SK-N-SH (cell line): ENCODE measurements around the gene ENTR1. TPM values are rescaled to one million over a fixed set of nuclear protein-coding genes. Genes with fewer than 3 reads are reported as not detected.

Experiments used
- CTCF ChIA-PET: fragments of 300-600, 350-600 bp; formaldehyde crosslinking; extraction: SDS; loops from one replicate; lab custom pipeline; 2021; lab: Yijun Ruan, JAX
- POLR2A ChIA-PET: fragments of 350-600 bp; sonication (Branson Sonifier 250); formaldehyde crosslinking; extraction: SDS; loops from one replicate; lab custom pipeline; 2020; ENCODE audit warnings: antibody characterized with exemption, inconsistent platforms; lab: Yijun Ruan, JAX
- DNase-seq: peaks from one replicate; pipeline ENCODE4 v3.0.0; 2012
- H2AFZ ChIP-seq: fragments of 200-600 bp; sonication (generic); 2 replicates; pipeline ENCODE4 v1.8.1; 2016; ENCODE audit warnings: antibody characterized with exemption, mild to moderate bottlenecking, low read depth
- H3F3A ChIP-seq: fragments of 200-600 bp; sonication (generic); replicated peaks from 2 replicates; pipeline ENCODE3; 2016; ENCODE audit warnings: antibody characterized with exemption, mild to moderate bottlenecking; ENCODE audit not compliant: insufficient read depth
- H3K27ac ChIP-seq, 2 experiments: fragments of 200-500 bp in 1 of 2; fragments of 200-600 bp in 1 of 2; sonication (Bioruptor generic) in 1 of 2; sonication (generic), shearing (Covaris generic) in 1 of 2; 2 replicates each; pipeline versions ENCODE4 v1.5.1 to v1.6.1; 2014 to 2016; ENCODE audit warnings: low read depth in 2 of 2, inconsistent platforms in 1 of 2, low read length in 1 of 2, mild to moderate bottlenecking in 1 of 2, mixed read lengths in 1 of 2
- H3K27me3 ChIP-seq: fragments of 200-600 bp; sonication (generic), shearing (Covaris generic); 2 replicates; pipeline ENCODE4 v1.6.1; 2016; ENCODE audit warnings: mixed run types; ENCODE audit not compliant: insufficient read depth
- H3K36me3 ChIP-seq, 2 experiments: fragments of 200-500 bp in 1 of 2; fragments of 200-600 bp in 1 of 2; sonication (Bioruptor generic) in 1 of 2; sonication (generic) in 1 of 2; replicated peaks in 1 of 2; 2 replicates each; pipeline versions ENCODE3 to v1.5.1; 2014 to 2016; ENCODE audit warnings: low read length in 1 of 2, mild to moderate bottlenecking in 1 of 2; ENCODE audit not compliant: insufficient read depth in 2 of 2, control insufficient read depth in 1 of 2
- H3K4me1 ChIP-seq, 2 experiments: fragments of 200-500 bp in 1 of 2; fragments of 200-600 bp in 1 of 2; sonication (Bioruptor generic) in 1 of 2; sonication (generic), shearing (Covaris generic) in 1 of 2; 2 replicates each; pipeline versions ENCODE4 v1.5.1 to v1.6.1; 2014 to 2016; ENCODE audit warnings: low read depth in 1 of 2, low read length in 1 of 2, mixed run types in 1 of 2; ENCODE audit not compliant: insufficient read depth in 2 of 2, control insufficient read depth in 1 of 2
- H3K4me2 ChIP-seq: fragments of 200-600 bp; sonication (generic), shearing (Covaris generic); 2 replicates; pipeline ENCODE4 v1.6.1; 2017; ENCODE audit warnings: mixed run types
- H3K4me3 ChIP-seq, 2 experiments: fragments of 200-500 bp in 1 of 2; fragments of 200-600 bp in 1 of 2; sonication (Bioruptor generic) in 1 of 2; sonication (generic), shearing (Covaris generic) in 1 of 2; 2 replicates each; pipeline versions ENCODE4 v1.5.1 to v1.8.1; 2014 to 2016; ENCODE audit warnings: low read depth in 2 of 2, inconsistent platforms in 1 of 2, low read length in 1 of 2, mild to moderate bottlenecking in 1 of 2, mixed read lengths in 1 of 2, moderate library complexity in 1 of 2
- H3K79me2 ChIP-seq: fragments of 200-600 bp; sonication (generic); 2 replicates; pipeline ENCODE4 v1.8.1; 2017; ENCODE audit warnings: mild to moderate bottlenecking; ENCODE audit not compliant: insufficient read depth
- H3K9ac ChIP-seq: fragments of 200-600 bp; sonication (generic); 2 replicates; pipeline ENCODE4 v1.6.1; 2017; ENCODE audit warnings: mixed run types
- H3K9me2 ChIP-seq: fragments of 200-600 bp; sonication (generic); 2 replicates; pipeline ENCODE4 v1.6.1; 2017; ENCODE audit warnings: mixed run types
- H3K9me3 ChIP-seq: fragments of 200-600 bp; sonication (generic); 2 replicates; pipeline ENCODE4 v1.6.1; 2017; ENCODE audit warnings: mixed run types, mild to moderate bottlenecking, moderate library complexity
- H4K20me1 ChIP-seq: fragments of 200-600 bp; sonication (generic); 2 replicates; pipeline ENCODE4 v1.6.1; 2017; ENCODE audit warnings: mild to moderate bottlenecking, mixed run types; ENCODE audit not compliant: insufficient read depth
- CHD2 ChIP-seq: fragments of 150-350 bp; IDR thresholded peaks from 2 replicates; pipeline ENCODE4 v1.6.1; 2018; ENCODE audit warnings: low read length; ENCODE audit not compliant: partially characterized antibody
- GABPA ChIP-seq: IDR thresholded peaks from 2 replicates; pipeline ENCODE4 v1.4.0; 2012; ENCODE audit warnings: low read depth, mild to moderate bottlenecking
- GATA2 ChIP-seq: sonication (generic); formaldehyde crosslinking; IDR thresholded peaks from 2 replicates; pipeline ENCODE4 v1.5.0; 2020; ENCODE audit warnings: mild to moderate bottlenecking, missing genetic modification reagents
- MEF2A ChIP-seq: IDR thresholded peaks from 2 replicates; pipeline ENCODE4 v1.4.0; 2012; ENCODE audit warnings: low read depth, borderline replicate concordance
- NRF1 ChIP-seq: IDR thresholded peaks from 2 replicates; pipeline ENCODE4 v1.6.1; 2012; ENCODE audit warnings: low read depth, mild to moderate bottlenecking, low read length
- RAD21 ChIP-seq: IDR thresholded peaks from 2 replicates; pipeline ENCODE4 v1.6.1; 2012; ENCODE audit warnings: mild to moderate bottlenecking, low read length
- RCOR1 ChIP-seq: fragments of 150-350 bp; IDR thresholded peaks from 2 replicates; pipeline ENCODE4 v1.6.1; 2017; ENCODE audit warnings: antibody characterized with exemption, low read length
- RFX5 ChIP-seq: IDR thresholded peaks from 2 replicates; pipeline ENCODE4 v1.6.1; 2012; ENCODE audit warnings: mild to moderate bottlenecking, improper control_type of control experiment, low read length
- WGBS: methylation state at CpG from one replicate; pipeline ENCODE4 v1.1.6; 2017; ENCODE audit warnings: low lambda C conversion rate; 5-methylcytosine and 5-hydroxymethylcytosine counted together
- polyA plus RNA-seq, 3 experiments: library from polyadenylated mRNA; depleted of rRNA; stranded (reverse); fragments of >200 nt; gene quantifications; 2 replicates each; pipeline ENCODE4 v1.2.3, GENCODE V29; 2012
- TF ChIP-seq, protein P1 (sequence below): IDR thresholded peaks from 2 replicates; pipeline ENCODE4 v1.4.0; 2012; ENCODE audit warnings: low read depth, borderline replicate concordance
- TF ChIP-seq, protein P2 (sequence below): IDR thresholded peaks from 2 replicates; pipeline ENCODE4 v1.4.0; 2012; ENCODE audit warnings: low read depth, borderline replicate concordance
- TF ChIP-seq, protein P3 (sequence below): fragments of 150-350 bp; IDR thresholded peaks from 2 replicates; pipeline ENCODE4 v1.6.1; 2017; ENCODE audit warnings: antibody characterized with exemption, low read length, low read depth, borderline replicate concordance

ENTR1 gene
- polyA plus RNA-seq, 1 of the 3 experiments (the other 2 are of a cell fraction) = 71.3 TPM

DNA sequence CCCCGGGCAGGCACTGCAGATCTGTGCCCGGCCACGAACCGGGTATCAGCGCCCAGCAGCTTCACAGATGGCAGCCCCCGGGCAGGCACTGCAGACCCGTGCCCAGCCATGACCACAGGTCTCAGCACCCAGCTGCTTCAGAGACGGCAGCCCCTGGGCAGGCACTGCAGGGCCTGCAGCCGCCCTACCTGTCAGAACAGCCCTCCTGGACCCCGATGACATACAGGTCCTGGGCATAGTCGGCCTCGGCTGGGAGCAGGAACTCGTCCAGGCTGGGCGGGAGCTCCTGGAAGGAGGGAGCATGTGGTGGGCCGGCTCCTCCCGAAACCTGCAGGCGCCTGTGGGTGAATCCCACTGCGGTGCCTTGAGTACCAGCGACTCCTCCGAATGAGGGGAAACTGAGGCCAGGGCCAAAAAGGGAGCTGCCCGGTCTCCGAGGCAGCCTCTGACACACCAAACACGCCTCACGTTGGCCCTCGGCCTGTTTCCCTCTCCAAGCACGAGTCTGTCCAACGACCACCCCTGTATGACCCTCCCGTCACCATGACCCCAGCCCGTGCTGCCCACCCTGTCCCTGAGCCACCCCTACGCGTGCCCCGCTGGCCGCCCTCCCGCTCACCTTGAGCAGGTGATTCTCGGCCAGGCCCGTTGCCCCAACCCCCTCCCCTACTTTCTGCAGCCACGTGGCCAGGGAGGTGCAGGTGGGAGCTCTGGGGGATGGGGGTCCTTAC is 23.6 kb upstream of the ENTR1 start:
- TF ChIP-seq RFX5 (no peak), GATA2 (CRISPR knock-in tag) (no peak), MEF2A (no peak), NRF1 (no peak), CHD2 (no peak), GABPA (no peak), RAD21 (no peak), RCOR1 (no peak)
- TF ChIP-seq, protein P1, sequence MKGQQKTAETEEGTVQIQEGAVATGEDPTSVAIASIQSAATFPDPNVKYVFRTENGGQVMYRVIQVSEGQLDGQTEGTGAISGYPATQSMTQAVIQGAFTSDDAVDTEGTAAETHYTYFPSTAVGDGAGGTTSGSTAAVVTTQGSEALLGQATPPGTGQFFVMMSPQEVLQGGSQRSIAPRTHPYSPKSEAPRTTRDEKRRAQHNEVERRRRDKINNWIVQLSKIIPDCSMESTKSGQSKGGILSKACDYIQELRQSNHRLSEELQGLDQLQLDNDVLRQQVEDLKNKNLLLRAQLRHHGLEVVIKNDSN = no peak
- no peak overlapping the region for H2AFZ ChIP-seq
- POLR2A ChIA-PET = interaction anchor here (1.0 to 1.8 kb wide), 2 partner anchors 9 to 18 kb away, joined by 3 to 5 read pairs; no protein-coding TSS in a partner anchor
- H3K27me3 ChIP-seq = no peaks in the 10 kb centered on the region
- no peak overlapping the region for H3K27ac ChIP-seq
- no peak overlapping the region for H3K9ac ChIP-seq
- H3K9me3 ChIP-seq = no peaks in the 10 kb centered on the region
- CTCF ChIA-PET = interaction anchor here (0.6 to 1.2 kb wide), 2 partner anchors 71 to 989 kb away, joined by 3 read pairs; partner anchors contain the start of genes DNLZ, EXD3 and NOXA1
- peaks cover 55% of the 10 kb centered on the region for H4K20me1 ChIP-seq
- no peaks in the 10 kb centered on the region for H3F3A ChIP-seq
- DNase-seq = no peak
- H3K79me2 ChIP-seq = peaks cover 61% of the 10 kb centered on the region
- no peaks in the 10 kb centered on the region for H3K9me2 ChIP-seq
- H3K36me3 ChIP-seq = peaks cover 0 to 43% of the 10 kb centered on the region in 2 experiments
- H3K4me1 ChIP-seq = peaks cover 0 to 17% of the 10 kb centered on the region in 2 experiments; a peak in 1 of 4 replicates
- no peak overlapping the region for H3K4me3 ChIP-seq
- 93% methylated on average over 22 of the region's 37 CpGs for WGBS
- no peak overlapping the region for H3K4me2 ChIP-seq

DNA sequence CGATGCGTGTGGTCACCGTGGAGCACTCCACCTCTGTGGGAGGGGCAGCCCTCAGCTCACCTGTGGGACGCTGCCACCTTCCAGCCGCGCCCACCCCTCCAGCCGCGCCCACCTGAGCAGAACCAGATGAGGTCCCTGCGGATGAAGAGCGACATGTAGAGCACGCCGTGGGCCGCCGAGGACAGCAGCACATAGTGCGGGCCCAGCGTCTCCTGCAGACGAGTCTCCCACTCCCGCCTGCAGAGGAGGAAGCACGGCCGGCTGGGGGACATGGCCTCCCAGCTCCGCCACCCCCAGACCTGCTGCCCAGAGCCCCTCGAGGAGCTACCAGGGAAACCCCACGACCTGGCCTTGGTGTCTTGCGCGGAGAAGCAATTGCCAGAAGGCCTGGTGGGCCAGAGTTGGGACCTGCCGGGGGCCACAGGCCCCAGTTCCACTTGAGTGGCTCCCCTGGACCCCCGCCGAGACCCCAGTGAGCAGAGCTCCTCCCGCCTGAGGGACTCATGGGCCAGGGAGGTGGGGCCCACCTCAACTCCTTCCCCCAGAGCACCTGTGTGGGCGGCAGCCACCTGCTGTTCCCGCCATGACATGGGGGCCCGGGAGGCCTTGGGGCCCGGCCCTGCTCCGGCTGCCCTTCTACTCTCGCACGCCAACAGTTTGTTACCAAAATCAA is 22.8 kb upstream of the ENTR1 start:
- WGBS = 94% methylated on average over 14 of the region's 36 CpGs
- Histone ChIP-seq H3K9ac (no peak overlapping the region), H3K27me3 (no peaks in the 10 kb centered on the region), H2AFZ (no peak overlapping the region), H3K4me3 (no peak overlapping the region), H3K9me2 (no peaks in the 10 kb centered on the region), H3K4me1 (peaks cover 0 to 17% of the 10 kb centered on the region in 2 experiments; a peak in 1 of 4 replicates), H3K27ac (no peak overlapping the region), H3K4me2 (no peak overlapping the region), H3F3A (peaks cover 6% of the 10 kb centered on the region), H3K9me3 (no peaks in the 10 kb centered on the region), H3K36me3 (peaks cover 0 to 47% of the 10 kb centered on the region in 2 experiments), H4K20me1 (peaks cover 49% of the 10 kb centered on the region), H3K79me2 (peaks cover 52% of the 10 kb centered on the region)
- CTCF ChIA-PET = interaction anchor here (0.6 kb wide), 1 partner anchor 990 kb away, joined by 3 read pairs; the partner anchor contains the start of genes EXD3 and NOXA1
- TF ChIP-seq NRF1 (no peak), RCOR1 (no peak), CHD2 (no peak)
- TF ChIP-seq, protein P2, sequence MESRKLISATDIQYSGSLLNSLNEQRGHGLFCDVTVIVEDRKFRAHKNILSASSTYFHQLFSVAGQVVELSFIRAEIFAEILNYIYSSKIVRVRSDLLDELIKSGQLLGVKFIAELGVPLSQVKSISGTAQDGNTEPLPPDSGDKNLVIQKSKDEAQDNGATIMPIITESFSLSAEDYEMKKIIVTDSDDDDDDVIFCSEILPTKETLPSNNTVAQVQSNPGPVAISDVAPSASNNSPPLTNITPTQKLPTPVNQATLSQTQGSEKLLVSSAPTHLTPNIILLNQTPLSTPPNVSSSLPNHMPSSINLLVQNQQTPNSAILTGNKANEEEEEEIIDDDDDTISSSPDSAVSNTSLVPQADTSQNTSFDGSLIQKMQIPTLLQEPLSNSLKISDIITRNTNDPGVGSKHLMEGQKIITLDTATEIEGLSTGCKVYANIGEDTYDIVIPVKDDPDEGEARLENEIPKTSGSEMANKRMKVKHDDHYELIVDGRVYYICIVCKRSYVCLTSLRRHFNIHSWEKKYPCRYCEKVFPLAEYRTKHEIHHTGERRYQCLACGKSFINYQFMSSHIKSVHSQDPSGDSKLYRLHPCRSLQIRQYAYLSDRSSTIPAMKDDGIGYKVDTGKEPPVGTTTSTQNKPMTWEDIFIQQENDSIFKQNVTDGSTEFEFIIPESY = no peak
- TF ChIP-seq, protein P3, sequence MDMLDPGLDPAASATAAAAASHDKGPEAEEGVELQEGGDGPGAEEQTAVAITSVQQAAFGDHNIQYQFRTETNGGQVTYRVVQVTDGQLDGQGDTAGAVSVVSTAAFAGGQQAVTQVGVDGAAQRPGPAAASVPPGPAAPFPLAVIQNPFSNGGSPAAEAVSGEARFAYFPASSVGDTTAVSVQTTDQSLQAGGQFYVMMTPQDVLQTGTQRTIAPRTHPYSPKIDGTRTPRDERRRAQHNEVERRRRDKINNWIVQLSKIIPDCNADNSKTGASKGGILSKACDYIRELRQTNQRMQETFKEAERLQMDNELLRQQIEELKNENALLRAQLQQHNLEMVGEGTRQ = no peak
- POLR2A ChIA-PET = interaction anchor here (1.0 kb wide), 1 partner anchor 17 kb away, joined by 3 read pairs; no protein-coding TSS in a partner anchor
- DNase-seq = no peak
